Erythroblast (primary cell): Measurements from ENCODE around the gene TSNAXIP1.

Experiments
- GATA1 ChIP-seq: IDR thresholded peaks from 2 replicates; pipeline ENCODE4 v1.6.1; 2011; ENCODE audit warnings: low read depth, mild to moderate bottlenecking, control low read depth, low read length, moderate library complexity
- POLR2A ChIP-seq: IDR thresholded peaks from 2 replicates; pipeline ENCODE4 v1.6.1; 2011; ENCODE audit warnings: mild to moderate bottlenecking, low read length

- TF ChIP-seq POLR2A (no peak), GATA1 (no peak)
Observed at GRCh38 chr16:67762385-67762784, 44.3 kb upstream of the TSNAXIP1 start.
